Activated CD4-positive, CD25-positive, alpha-beta regulatory T cell treated with anti-CD3 and anti-CD28 coated beads, Interleukin-2, amount 50 U/mL, for 24 hours (primary cell): ENCODE results near the gene WDR45B.

Source experiments
- ATAC-seq, 2 donors: fragments of 150-1000 bp; cut with Tn5 transposase; one replicate each; pipeline ENCODE4 v1.10.0; 2021; ENCODE audit warnings: mild to moderate bottlenecking in 1 of 2, moderate library complexity in 1 of 2

Gene WDR45B

DNA sequence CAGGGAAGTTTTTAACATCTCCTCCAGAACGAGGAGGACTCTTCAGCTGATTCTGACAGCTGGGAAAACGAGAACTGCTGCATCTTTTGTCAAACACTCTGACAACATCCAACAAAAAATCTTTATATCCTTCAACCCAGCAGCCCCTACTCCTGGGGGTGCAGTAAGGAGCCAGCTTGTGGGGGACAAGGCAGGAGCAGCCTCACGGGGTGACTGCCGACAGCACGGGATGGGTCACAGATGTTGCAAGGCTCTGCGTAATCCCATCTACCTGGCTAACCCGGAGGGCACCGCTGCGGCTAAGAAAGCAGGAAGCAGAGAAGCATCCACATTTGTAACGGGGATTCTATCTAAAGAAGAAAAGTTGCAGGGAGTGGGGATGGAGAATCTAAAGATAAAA, 28.6 kb downstream of the WDR45B start:
- ATAC-seq: no peak

DNA sequence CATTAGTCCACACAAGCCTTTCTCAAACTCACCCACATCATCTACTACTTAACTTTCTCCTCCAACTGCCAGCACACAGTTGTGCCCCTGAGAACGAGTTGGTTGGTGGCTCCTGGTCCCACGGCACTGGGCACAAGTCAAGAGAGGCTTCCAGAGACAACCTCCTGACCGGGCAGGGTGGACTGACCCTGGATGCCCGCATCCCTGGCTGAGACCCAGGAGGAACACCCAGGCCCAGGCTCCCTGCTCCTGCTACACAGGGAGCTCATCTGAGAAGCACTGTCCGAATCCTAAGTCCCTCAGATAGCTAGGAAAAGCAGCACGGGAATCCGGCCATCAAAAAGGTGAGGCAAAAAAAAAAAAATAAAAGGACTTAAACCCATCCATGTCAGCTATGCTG, 29.0 kb downstream of the WDR45B start:
- no peak for ATAC-seq

DNA sequence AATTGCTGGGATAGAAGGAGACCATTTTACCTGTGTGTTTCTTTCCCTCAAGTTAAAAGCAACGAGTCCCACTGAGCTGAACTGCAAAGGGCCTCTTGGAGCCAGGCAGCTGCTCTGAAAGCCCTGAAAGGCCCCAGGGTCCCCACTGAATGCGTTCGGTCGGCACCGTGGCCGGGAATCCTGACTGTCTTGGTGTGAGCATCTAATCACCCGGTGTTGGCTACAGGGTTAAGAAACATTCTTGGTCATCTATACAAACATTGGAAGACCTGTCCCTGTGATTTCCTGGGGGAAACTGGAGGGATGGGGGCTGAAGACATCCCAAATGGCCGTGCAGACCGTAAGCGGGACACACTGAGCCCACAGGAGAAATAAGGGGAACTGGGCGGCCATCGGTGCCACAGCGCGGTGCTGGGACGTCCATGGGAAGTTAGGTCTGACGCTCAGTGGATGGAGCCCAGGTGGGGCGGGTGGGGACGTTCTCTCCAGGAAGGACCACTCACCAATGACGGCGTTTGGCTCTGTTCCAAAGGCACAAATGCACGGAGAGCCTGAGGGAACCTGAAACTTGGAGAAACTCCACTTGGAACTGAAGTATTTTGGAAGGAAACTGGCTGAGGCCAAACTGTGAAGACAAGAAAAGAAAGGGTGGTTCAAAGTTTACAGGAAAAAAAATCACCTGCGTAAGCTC, 32.1 kb downstream of the WDR45B start:
- ATAC-seq: no peak

DNA sequence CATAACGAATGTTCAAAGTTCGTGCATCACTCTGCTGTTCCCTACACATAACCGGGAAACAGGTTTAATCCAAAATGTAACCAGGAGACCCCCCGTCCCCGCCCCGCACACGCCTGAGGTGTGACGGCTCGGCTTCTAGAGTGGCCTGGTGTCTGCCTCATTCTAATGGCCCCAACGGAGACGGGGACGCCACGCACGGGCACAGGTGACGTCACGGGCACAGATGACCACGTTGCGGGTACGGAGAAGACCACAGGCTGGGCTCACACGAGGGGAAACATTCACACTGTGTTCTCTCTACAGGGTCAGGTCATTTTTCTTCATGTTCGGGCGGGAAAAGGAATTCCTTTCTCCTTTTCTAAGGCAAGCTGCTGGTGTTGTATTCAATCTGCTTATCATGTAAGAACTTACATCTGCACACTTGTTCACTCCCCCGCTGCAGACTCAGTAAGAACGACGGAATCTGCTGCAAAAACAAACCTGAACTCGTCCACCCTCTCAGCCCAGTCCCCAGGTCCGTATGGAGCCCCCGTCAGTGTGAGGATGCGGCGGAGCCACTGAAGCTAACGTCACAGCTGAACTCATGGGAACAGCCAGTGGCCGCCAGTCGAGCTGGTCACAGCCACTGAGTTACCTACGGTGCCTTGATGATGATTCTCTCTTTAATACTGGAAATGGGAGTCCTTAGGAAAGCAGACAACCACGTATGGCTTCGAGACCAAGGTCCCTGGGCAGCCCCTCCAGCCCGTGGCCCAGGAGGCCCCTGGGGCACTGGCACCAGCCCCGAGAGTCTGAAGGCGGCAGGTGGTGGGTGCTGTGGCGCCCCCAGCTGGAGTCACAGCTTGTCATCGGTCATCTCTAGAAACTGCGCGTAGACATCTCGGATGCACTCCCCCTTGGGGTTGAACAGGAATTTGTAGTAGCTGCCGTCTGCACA, 32.9 kb downstream of the WDR45B start:
- no peak for ATAC-seq

DNA sequence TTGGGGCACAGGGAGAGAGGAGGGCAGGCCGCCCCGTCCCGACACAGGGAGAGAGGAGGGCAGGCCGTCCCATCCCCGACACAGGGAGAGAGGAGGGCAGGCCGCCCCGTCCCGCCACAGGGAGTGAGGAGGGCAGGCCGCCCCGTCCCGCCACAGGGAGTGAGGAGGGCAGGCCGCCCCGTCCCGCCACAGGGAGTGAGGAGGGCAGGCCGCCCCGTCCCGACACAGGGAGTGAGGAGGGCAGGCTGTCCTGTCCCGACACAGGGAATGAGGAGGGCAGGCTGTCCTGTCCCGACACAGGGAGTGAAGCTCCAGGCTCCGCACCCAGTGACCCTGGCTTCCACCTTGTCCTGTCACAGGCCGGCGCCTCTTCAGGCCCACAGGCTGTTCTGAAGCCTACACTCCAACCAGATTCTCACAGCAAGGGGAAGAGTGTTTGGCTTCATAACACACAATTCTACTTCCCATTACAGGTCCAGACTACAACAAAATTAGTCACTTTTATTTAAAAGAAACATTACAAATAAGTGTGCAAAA, 34.1 kb downstream of the WDR45B start:
- no peak for ATAC-seq

DNA sequence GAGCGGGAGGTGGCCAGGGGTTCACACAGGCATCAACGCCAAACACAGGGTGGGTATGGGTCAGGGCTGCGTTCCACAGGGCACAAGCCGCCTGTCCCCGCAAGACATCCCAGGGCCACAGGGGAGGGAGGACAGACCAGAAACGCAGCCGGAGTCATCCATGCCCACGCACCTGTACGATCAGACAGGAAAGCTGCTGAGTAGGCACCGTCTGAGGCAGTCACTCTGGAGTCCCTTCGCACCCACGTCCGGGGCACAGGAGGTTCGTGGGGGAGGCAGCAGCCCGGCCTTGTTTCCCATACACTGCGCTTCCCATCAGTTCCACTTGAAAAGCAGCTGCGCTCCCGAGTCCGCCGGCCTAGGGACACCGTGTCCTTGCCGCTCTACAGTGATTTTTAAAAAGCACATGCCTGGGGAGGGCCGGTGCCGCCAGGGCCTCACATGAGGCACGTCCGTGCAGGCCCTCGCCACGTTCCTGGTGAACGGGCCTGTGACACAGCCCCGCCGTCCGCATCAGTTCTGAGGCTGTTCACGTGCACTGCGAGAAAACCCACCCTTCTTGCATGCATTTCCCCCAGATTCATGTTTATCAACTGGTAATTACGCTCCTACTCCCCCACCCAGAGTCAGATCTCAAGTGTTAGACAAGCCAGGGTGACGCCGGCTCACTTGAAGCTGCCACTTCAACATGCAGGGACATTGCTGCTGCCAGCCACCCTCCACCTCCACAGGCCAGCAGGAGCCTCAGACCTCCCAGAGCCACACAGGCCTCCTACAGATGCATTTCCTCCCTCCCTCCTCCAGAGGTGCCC, 34.8 kb downstream of the WDR45B start:
- ATAC-seq: no peak

DNA sequence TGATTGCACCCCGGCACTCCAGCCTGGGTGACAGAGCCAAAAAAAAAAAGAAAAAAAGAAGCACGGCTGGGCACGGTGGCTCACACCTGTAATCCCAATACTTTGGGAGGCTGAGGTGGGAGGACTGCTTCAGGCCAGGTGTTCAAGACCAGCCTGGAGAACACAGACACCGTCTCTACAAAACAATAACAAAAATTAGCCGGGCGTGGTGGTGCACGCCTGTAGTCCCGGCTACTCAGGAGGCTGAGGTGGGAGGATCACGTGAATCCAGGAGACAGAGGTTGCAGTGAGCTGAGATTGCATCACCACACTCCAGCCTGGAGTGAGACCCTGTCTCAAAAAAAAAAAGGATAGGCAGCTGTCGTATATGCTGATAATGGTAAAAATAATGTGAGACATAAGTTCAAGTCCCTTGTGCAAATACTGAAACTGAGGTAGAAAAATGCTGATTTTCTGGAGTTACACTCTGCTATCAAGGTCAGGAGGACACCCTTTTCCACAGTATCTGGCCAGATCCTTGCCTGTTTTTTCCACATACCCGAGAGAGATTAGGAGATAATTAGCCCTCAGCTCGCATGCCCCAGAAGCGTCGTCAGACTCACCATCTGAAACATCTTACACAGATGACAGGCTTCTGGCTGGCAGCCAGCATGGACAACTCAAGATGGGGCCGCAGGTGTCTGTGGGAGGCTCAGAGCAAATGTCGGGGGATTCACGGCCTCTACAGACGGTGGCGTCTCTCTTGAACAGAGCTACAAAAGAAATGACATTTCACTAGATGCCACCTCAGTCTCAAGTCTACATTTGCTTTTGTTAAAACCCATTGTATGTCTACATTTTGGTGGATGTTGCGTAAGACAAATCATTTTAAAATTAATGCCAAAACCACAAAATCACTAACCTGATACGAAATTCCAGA, 36.8 kb downstream of the WDR45B start:
- ATAC-seq: no peak

DNA sequence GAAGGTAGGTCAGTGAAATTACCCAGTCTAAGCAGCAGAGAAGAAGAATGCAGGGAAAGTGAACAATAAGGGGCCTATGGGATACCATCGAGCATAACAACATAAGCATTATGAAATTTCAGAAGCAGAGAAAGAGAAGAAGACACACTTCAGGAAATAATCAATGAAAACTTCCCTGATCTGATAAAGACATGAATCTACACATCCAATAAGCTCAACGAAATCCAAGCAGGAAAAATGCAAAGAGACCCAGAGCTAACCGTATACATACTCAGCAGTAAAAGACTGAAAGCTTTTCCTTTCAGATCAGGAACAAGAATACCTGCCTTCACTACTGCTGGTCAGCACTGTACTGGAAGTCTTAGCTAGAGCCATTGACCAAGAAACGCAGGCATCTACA, 38.6 kb downstream of the WDR45B start:
- ATAC-seq: no peak

DNA sequence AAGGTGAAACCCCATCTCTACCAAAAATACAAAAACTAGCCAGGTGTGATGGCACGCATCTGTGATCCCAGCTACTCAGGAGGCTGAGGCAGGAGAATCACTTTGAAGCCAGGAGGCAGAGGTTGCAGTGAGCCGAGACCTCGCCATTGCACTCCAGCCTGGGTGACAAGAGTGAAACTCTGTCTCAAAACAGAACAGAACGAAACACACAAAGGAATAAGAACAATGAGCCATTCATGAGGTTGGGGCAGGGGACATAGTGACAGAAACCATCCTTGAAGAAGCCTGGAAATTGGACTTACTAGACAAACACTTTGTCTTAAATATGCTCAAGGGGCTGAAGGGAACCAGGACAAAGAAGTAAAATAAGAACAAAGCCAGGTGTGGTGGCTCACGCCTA, 39.4 kb downstream of the WDR45B start:
- no peak for ATAC-seq

DNA sequence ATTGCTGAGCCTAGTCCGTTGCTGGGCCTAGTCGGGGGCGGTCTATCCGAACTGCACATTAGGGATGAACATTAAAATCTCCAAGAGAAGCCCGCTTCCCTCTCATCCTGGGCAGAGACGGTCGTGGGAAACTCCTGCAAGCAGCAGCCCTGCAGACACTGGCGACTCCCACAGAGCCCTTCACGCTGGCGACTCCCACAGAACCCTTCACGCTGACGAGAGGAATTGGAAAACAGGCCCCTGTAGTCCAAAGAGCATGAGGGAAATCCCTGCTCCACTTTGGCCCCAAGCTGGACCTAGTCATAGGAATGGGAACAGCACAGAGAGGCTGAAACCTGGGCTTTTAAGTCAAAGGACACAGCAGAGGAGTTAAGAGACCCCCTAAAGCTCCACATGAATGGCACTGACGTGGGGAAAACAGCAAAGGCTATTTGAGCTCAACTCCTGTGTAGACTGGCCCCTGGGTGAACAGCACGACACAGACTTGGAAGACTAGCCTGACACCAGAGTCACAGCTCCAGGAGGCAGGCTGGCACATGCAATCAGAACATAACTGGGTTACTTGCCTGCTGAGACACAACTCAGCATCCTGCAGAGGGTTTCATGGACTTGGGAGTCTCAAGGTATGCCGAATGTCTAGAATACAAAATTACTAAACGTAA, 42.2 kb downstream of the WDR45B start:
- no peak for ATAC-seq

DNA sequence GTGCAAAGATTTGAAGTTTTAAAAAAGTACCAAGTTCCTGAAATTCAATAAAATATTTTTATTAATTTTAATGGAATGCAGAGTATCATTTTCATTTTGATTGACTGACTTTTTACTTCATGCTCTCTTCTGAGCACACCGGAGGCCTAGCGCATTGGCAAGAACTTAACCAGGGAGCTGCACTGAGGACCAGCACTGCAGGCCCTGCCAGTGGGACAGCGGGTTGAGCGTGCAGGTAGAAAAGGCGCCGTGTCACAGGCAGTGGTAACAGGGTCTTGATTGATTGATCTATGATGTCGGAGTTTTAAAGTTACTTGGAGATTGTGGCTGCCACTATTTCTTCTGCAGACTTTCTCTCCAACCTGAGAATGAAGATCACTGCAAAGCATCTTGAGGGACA, 43.7 kb downstream of the WDR45B start:
- ATAC-seq: no peak

DNA sequence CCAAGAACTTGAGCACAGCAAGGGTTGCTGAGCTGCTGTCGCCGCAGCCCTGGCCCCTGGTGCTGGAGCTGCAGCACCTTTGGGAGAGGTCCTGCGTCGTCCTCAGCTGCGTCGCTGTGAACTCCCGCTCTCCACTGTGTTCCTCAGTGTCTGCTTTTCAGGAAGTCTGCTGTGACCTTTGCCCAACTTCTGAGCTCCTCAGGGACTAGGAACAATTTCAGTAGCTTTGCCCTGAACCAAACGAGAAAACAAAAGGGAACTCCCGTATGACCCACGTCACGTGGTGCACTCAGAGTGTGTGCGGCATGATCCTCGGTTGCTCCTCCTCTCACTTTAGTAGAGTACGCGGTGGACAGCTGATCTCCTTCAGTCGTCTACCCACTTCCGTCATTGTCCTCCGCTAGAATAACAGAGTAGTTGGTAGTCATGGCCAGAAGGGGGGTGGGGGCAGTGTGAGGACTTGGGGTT, 44.2 kb downstream of the WDR45B start:
- peak in 1 of 2 donors; percentile 75 for ATAC-seq

DNA sequence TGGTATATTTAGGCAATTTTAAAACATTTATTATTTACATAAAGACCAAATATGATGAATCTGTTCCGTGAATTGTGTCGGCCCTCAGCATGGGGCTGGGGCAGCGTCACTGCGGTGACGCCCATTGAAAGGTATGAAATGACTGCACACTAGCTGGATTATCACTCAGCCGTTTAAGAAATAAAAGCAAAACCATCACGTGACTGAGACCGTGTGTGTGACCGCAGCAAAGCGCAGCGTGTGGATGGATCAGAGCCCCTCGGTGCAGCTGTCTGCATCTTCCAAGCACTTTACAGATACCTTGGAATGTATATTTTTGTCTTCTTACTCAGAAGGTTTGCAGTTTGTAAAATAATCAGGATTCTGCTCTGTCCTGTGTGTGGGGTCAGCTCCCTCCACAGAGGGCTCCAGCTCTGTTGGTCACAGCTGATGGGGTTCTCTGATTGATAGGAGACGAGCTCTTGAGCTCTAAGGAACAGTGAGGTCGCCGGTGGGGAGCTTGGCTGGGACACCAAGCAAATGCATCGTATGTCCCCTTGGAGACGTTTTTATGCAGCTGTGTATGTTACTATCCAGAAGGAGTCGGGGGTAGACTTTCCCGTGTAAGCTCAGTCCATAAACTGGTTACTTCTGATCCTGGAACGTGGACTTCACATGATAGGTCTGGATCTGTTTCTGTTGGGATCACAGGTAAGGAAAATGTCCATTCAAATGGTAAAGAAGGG, 45.1 kb downstream of the WDR45B start:
- peak in 1 of 2 donors; percentile 49 for ATAC-seq

DNA sequence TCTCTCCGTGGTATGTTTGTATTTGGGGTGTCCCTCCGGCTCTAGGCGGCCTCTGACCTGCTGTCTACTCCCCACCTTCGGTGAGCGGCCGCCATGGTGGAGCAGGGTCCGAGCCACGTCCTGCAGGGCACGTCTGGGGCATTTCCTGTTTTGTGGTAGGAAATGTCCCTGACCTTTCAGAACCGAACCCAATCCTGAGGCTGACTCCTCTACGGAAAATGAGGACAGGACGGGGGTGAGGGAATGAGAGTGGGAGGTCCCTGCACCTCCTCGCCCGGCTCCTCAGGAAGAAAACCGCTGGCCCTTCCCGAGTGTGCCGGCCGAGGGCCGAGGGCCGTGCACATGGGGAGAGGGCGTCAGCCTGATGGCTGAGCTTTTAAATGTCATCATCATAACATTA, 45.8 kb downstream of the WDR45B start:
- ATAC-seq: no peak

DNA sequence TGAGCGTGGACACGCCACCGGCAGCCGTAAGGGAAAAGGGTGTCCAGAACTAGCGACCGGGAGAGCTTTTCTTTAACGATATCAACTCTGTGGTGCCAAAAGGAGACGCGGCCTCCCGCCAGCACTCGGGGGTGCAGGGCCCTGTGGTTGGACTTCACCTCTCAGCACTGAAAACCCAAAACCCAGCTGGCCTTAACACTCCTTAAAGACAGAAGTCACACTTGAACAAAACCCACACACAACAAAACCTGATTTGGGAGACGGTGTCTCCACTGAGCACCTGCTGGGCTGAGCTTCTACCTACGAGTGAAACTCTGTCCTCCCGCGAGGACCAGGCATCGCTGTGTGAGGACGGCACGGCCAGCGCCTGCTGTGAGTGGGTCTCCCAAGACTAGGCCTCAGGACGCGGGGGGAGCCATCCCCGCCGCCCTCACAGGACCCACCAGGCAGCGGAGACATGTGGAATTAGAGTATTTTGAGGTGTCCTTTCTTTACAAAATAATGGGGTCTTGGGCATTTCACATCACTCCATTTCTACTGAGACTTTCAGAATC, 46.7 kb downstream of the WDR45B start:
- ATAC-seq: no peak

DNA sequence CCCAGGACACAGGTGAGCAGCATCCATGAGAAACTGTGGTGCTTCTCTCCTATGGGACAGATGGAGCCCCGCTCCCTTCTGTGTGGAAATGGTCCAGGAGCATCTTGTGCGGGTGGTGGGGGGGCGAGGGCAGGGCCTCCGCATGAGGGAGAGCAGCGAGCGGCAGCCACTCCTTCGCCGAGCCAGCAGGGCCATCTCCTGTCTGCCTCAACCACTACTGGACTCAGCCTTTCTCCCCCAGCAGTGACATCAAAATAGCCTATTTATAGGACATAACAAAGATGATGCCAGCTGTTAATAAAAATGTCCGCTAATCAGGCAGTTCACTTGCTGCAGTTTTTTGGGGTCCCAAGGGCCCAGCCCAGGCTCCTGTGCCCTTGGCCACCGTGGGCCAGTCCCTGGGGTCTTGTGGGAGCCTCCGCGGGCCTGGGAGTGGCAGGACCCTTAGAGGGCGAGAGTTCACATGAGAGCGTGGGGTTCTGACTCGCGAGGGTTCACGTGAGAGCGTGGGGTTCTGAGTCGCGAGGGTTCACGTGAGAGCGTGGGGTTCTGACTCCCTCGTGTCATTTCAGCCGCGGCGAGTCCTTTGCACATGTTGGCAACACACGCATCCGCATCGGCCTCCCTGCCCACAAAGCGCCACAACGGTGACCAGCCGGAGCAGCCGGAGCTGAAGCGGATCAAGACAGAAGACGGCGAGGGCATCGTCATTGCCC, 47.4 kb downstream of the WDR45B start:
- ATAC-seq: no peak

DNA sequence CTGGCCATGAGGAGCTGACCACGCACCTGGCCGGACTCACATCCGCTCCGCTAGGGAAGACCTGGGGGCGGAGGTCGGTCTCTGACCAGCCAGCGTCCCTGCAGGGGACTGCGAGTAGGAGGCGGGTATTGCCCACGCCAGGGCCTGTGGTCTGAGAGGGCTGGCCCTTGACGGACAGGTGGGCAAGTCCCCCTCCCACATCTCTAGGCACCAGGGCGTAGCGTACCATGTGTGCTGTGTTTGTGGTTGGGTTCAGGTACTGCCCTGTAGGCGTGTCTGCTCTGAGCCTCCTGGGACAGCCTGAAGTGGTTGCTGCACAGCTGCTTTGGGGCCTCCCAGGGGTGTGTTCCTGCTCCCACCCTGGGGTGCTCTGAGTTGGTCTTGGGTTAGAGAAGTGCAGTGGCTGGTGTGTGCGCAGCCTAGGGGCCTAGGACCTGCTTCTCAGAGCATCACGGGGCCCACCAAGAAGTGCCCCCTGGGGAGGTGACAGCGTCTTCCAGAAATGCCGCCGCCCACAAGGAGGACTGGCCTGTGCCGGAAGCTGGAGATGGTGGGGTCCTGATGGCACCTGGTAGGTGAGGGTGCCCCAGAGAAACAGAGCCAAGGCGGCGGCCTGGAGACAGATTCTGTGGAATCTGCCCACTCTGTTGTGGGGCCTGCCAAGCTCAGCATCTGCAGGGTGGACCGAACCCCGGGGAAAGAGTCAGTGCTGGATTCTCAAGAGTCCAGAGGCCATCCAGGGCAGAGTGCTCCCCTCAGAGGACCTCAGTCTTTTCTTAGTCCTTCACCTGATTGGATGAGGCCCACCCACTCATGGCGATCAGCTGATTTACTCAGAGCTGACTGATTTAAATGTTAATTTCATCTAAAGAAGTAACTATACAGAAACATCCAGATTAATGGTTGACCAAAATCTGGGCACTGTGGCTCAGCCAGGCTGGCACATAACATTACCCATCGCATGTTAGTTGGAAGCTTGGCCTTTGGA, 48.3 kb downstream of the WDR45B start:
- no peak for ATAC-seq
